ENCODE data around the gene MAN2A1.

The MAN2A1 gene

DNA sequence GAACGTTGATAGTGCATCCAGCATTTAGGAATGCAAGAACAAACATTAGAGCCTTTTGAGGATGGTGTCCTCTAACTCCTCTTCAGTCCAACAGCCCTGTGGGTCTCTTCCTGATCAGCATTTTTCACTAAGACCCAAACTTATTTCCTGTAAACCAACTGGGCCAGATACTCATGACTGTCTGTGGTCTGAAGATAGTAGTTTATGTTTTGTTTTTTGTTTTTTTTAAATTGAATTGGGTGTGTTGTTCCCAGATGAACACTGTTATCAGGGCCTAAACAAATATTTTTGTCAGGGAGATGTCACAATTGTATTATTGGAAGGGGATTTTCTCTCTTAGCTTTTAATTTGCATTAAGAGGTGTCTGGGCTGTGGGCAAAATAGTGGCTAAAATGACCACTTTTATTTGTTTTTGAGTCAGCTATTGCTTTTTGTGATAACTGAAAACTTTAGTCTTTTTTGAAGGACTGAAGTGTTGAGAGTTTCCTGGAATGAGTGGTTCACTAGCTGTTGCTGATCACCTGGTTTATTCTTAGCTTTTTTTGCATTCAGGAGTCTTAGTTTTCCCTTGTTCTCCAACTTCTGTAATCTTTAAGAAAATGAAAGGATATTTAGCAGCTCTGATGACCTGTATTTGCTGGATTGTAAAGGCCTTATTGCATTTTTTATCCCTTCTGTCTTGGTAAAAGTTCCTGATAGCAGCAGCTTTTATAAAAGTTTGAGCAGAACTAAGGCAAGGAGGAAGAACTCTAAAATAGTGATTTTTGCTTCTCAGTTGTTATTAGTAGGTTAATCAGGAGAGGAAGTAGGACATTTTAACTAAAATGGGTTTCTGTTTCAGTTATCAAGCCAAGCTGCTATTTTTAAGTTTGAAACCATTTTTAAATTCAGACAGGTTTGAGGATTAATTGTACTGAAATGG is 5.5 kb downstream of the MAN2A1 start:
- TF ChIP-seq TSHZ2 (CRISPR knock-in tag; IDR thresholded peaks at IDR 0.05) (no peak), CREB5 (CRISPR knock-in tag; IDR thresholded peaks at IDR 0.05; ENCODE audit: low read depth) (no peak), ISL1 (CRISPR knock-in tag; IDR thresholded peaks at IDR 0.05) (no peak), TOX (CRISPR knock-in tag; IDR thresholded peaks at IDR 0.05; ENCODE audit: borderline replicate concordance) (no peak), CSRNP3 (CRISPR knock-in tag; IDR thresholded peaks at IDR 0.05) (no peak)
- no peak for ATAC-seq

GRCh38 chr5:109697339-109697738 is 7.6 kb downstream of the MAN2A1 start:
- no peak for TF ChIP-seq TOX (CRISPR knock-in tag; IDR thresholded peaks at IDR 0.05; ENCODE audit: borderline replicate concordance)
- no peak for TF ChIP-seq BACH2 (CRISPR knock-in tag; IDR thresholded peaks at IDR 0.05; ENCODE audit: borderline replicate concordance)
- TF ChIP-seq ZFP30 (CRISPR knock-in tag; IDR thresholded peaks at IDR 0.05) = no peak
- TF ChIP-seq TSHZ2 (CRISPR knock-in tag; IDR thresholded peaks at IDR 0.05) = no peak
- no peak for TF ChIP-seq GLIS3 (CRISPR knock-in tag; IDR thresholded peaks at IDR 0.05)
- no peak for TF ChIP-seq ISL1 (CRISPR knock-in tag; IDR thresholded peaks at IDR 0.05)
- TF ChIP-seq TCF4 (CRISPR knock-in tag; IDR thresholded peaks at IDR 0.05; ENCODE audit: borderline replicate concordance) = no peak
- no peak for TF ChIP-seq SNAI2 (CRISPR knock-in tag; IDR thresholded peaks at IDR 0.05)
- no peak for TF ChIP-seq PPARA (CRISPR knock-in tag; IDR thresholded peaks at IDR 0.05; ENCODE audit: borderline replicate concordance)
- TF ChIP-seq ESRRG (CRISPR knock-in tag; IDR thresholded peaks at IDR 0.05) = no peak
- TF ChIP-seq POU6F1 (CRISPR knock-in tag; IDR thresholded peaks at IDR 0.05; ENCODE audit: borderline replicate concordance, low read depth) = no peak
- no peak for ATAC-seq

- TF ChIP-seq ISL1 (CRISPR knock-in tag; IDR thresholded peaks at IDR 0.05) (no peak), CSDC2 (CRISPR knock-in tag; IDR thresholded peaks at IDR 0.05) (no peak)
- ATAC-seq = no peak
Observed at GRCh38 chr5:109700516-109701153, 10.9 kb downstream of the MAN2A1 start.

DNA sequence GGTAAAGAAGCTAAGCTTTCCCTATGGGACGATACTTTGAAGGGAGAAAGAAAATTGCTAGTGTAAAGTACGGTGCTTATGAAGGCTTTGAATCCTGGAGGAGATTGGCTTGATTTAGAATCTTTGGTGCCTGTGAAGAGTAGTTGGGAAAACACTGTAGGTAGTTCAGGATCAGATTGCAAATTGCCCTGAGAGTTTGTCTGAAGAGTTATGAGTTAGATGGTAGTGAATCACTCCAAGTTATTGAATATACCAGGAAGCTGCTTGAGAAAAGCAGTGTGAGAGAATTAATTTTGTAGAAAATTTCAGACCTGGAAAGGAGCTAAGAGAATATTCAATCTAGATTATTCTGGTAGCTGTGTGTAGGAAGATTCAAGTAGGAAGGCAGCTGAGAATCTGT is 11.5 kb downstream of the MAN2A1 start:
- TF ChIP-seq TOX (CRISPR knock-in tag; IDR thresholded peaks at IDR 0.05; ENCODE audit: borderline replicate concordance) = no peak
- TF ChIP-seq ZC3H10 (CRISPR knock-in tag; IDR thresholded peaks at IDR 0.05) = peak; percentile 68; the same call in 1 of the 2 replicates
- no peak for TF ChIP-seq POU6F1 (CRISPR knock-in tag; IDR thresholded peaks at IDR 0.05; ENCODE audit: borderline replicate concordance, low read depth)
- ATAC-seq = peak; percentile 37; the same call in 2 of the 3 replicates
